NCI-H345 treated with DMSO at 0.1 percent for 48 hours (cell line): Measurements from ENCODE around the gene NUPR2.
"Not testable (repeated sequence)": the region's sequence is repeated elsewhere in the genome, so short reads cannot be mapped to it uniquely, and the experiment has no call there.

Experiments
- DNase-seq: peaks from one replicate; lab custom pipeline; 2025; ENCODE audit not compliant: unreplicated experiment; lab: John Stamatoyannopoulos, UW

Gene NUPR2

GRCh38 chr7:56115852-56116538 lies at the start of gene NUPR2:
TSS of gene NUPR2 (minus strand) at chr7:56116417. CDS start at chr7:56116314, 103 bp downstream.
- DNase-seq, result no peak

- DNase-seq, result no peak
Measured at GRCh38 chr7:56157238-56157790, 41.1 kb upstream of the NUPR2 start.

- DNase-seq, result not testable (repeated sequence)
Measured at GRCh38 chr7:56131062-56131461, 14.8 kb upstream of the NUPR2 start.

- no peak for DNase-seq
Measured at GRCh38 chr7:56127241-56127975, 11.2 kb upstream of the NUPR2 start.

- no peak for DNase-seq
Measured at GRCh38 chr7:56125831-56126230, 9.6 kb upstream of the NUPR2 start.

GRCh38 chr7:56124981-56125380 lies 8.8 kb upstream of the NUPR2 start:
- no peak for DNase-seq

GRCh38 chr7:56121440-56121839 lies 5.2 kb upstream of the NUPR2 start:
- DNase-seq, result no peak

GRCh38 chr7:56112244-56112643 lies 4.0 kb downstream of the NUPR2 start:
- not testable (repeated sequence) for DNase-seq

GRCh38 chr7:56110611-56111010 lies 5.6 kb downstream of the NUPR2 start:
- no peak for DNase-seq

GRCh38 chr7:56107954-56108258 lies 8.3 kb downstream of the NUPR2 start:
- DNase-seq, result no peak

GRCh38 chr7:56106108-56107073 lies 9.8 kb downstream of the NUPR2 start, which contains the start of gene CHCHD2:
TSS of gene CHCHD2 (minus strand) at chr7:56106476. CDS start at chr7:56106413, 63 bp downstream.
- peak; percentile 98 for DNase-seq

- DNase-seq, result no peak
Measured at GRCh38 chr7:56105508-56105907, 10.7 kb downstream of the NUPR2 start.

- not testable (repeated sequence) for DNase-seq
Measured at GRCh38 chr7:56104138-56104537, 12.1 kb downstream of the NUPR2 start.

GRCh38 chr7:56099653-56100052 lies 16.6 kb downstream of the NUPR2 start:
- no peak for DNase-seq

GRCh38 chr7:56098187-56099008 lies 17.8 kb downstream of the NUPR2 start:
- not testable (repeated sequence) for DNase-seq

- no peak for DNase-seq
Measured at GRCh38 chr7:56097700-56098099, 18.5 kb downstream of the NUPR2 start.

- DNase-seq, result no peak
Measured at GRCh38 chr7:56092789-56093531, 23.3 kb downstream of the NUPR2 start, which contains the start of gene PHKG1. TSS of gene PHKG1 (minus strand) at chr7:56092952. CDS start at chr7:56088941, 4,011 bp downstream.

GRCh38 chr7:56092388-56092787 lies 23.8 kb downstream of the NUPR2 start:
- not testable (repeated sequence) for DNase-seq

- no peak for DNase-seq
Measured at GRCh38 chr7:56091591-56091990, 24.6 kb downstream of the NUPR2 start.
